SU-DHL-6 (cell line): ENCODE measurements around the gene SLC8A3.

ENCODE experiments used
- H2AFZ ChIP-seq: fragments of 200-600 bp; sonication (generic); 2 replicates; pipeline ENCODE4 v1.6.1; 2014; ENCODE audit warnings: low read depth, mild to moderate bottlenecking, moderate library complexity, mixed read lengths, antibody characterized with exemption, low read length; ENCODE audit not compliant: severe bottlenecking
- H3F3A ChIP-seq: fragments of 200-600 bp; shearing (Covaris generic); 2 replicates; pipeline ENCODE4 v1.6.0; 2016; ENCODE audit warnings: antibody characterized with exemption, mild to moderate bottlenecking; ENCODE audit not compliant: insufficient read depth
- H3K27ac ChIP-seq: fragments of 200-600 bp; sonication (generic); 2 replicates; pipeline ENCODE4 v1.5.1; 2016; ENCODE audit warnings: low read depth, mild to moderate bottlenecking, low read length, moderate library complexity, mixed read lengths
- H3K27me3 ChIP-seq: fragments of 200-600 bp; sonication (generic), shearing (Covaris generic); 2 replicates; pipeline ENCODE4 v1.6.0; 2014; ENCODE audit warnings: mild to moderate bottlenecking, low read length
- H3K36me3 ChIP-seq: fragments of 200-600 bp; sonication (generic); 2 replicates; pipeline ENCODE4 v1.6.1; 2014; ENCODE audit warnings: mild to moderate bottlenecking, low read length, mixed read lengths
- H3K4me2 ChIP-seq: fragments of 300-600, 200-600 bp; shearing (Covaris generic), sonication (generic); 2 replicates; pipeline ENCODE4 v1.6.0; 2014; ENCODE audit warnings: low read length, low read depth, mild to moderate bottlenecking; ENCODE audit not compliant: poor library complexity, severe bottlenecking
- H3K4me3 ChIP-seq: fragments of 200-600 bp; sonication (generic); 2 replicates; pipeline ENCODE4 v1.5.1; 2014; ENCODE audit warnings: antibody characterized with exemption, low read length, mild to moderate bottlenecking, mixed read lengths; ENCODE audit not compliant: insufficient read depth, poor library complexity, severe bottlenecking
- H3K79me2 ChIP-seq: fragments of 200-600 bp; sonication (generic); 2 replicates; pipeline ENCODE4 v1.6.1; 2014; ENCODE audit warnings: mild to moderate bottlenecking, low read length, moderate library complexity; ENCODE audit not compliant: insufficient read depth
- H3K9ac ChIP-seq: fragments of 200-600 bp; sonication (generic); 2 replicates; pipeline ENCODE4 v1.7.0; 2014; ENCODE audit warnings: mild to moderate bottlenecking, low read length
- H3K9me2 ChIP-seq: fragments of 200-600 bp; sonication (generic); replicated peaks from 2 replicates; pipeline ENCODE4 v1.6.1; 2014; ENCODE audit warnings: low read length; ENCODE audit not compliant: insufficient read depth
- H3K9me3 ChIP-seq: fragments of 200-600 bp; sonication (generic); 2 replicates; pipeline ENCODE4 v1.6.1; 2014; ENCODE audit warnings: low read length, mixed read lengths; ENCODE audit not compliant: insufficient read depth
- H4K20me1 ChIP-seq: fragments of 200-600 bp; sonication (generic); 2 replicates; pipeline ENCODE4 v1.6.1; 2014; ENCODE audit warnings: low read depth, mild to moderate bottlenecking, antibody characterized with exemption, low read length, moderate library complexity, mixed read lengths
- EZH2phosphoT487 ChIP-seq: fragments of 200-600 bp; sonication (generic), shearing (Covaris generic); conservative IDR thresholded peaks from 2 replicates; pipeline ENCODE4 v1.6.1; 2018; ENCODE audit warnings: mild to moderate bottlenecking, antibody characterized with exemption, low read length, moderate library complexity, mixed read lengths
- TF ChIP-seq, protein P1 (sequence below): fragments of 200-600 bp; sonication (generic); IDR thresholded peaks from one replicate; pipeline ENCODE4 v1.5.1; 2017; ENCODE audit warnings: antibody characterized with exemption, mild to moderate bottlenecking, low read length, moderate library complexity; ENCODE audit not compliant: insufficient read depth, poor library complexity, severe bottlenecking

Gene SLC8A3

DNA sequence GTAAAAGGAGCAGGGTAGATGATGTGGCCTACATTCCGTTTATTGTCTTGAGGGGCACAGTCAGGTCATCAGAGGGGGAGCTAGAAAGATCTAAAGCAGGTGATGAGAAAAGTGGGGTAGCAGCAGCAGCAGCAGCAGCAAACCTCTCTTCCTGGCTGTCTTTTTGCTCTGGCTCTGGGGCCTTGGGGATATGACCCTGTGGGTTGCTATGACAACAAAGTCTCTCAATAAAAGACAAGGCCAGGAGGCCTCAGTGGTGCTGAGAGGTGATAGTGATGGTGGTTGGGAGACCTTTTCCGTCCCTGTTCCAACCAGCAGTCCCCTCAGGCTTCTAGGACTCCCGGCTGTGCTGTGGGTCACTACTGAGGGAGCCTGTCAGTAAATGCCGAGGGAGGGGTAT is 138.6 kb downstream of the SLC8A3 start:
- H3K36me3 ChIP-seq: no peaks in the 10 kb centered on the region
- no peaks in the 10 kb centered on the region for H3K79me2 ChIP-seq
- no peak overlapping the region for H3K4me2 ChIP-seq
- TF ChIP-seq, protein P1, sequence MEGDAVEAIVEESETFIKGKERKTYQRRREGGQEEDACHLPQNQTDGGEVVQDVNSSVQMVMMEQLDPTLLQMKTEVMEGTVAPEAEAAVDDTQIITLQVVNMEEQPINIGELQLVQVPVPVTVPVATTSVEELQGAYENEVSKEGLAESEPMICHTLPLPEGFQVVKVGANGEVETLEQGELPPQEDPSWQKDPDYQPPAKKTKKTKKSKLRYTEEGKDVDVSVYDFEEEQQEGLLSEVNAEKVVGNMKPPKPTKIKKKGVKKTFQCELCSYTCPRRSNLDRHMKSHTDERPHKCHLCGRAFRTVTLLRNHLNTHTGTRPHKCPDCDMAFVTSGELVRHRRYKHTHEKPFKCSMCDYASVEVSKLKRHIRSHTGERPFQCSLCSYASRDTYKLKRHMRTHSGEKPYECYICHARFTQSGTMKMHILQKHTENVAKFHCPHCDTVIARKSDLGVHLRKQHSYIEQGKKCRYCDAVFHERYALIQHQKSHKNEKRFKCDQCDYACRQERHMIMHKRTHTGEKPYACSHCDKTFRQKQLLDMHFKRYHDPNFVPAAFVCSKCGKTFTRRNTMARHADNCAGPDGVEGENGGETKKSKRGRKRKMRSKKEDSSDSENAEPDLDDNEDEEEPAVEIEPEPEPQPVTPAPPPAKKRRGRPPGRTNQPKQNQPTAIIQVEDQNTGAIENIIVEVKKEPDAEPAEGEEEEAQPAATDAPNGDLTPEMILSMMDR: no peak
- TF ChIP-seq EZH2phosphoT487: no peak
- H3K9me3 ChIP-seq: no peaks in the 10 kb centered on the region
- H3K27me3 ChIP-seq: no peaks in the 10 kb centered on the region
- no peak overlapping the region for H3K9ac ChIP-seq
- H3K4me3 ChIP-seq: no peak overlapping the region
- no peaks in the 10 kb centered on the region for H3F3A ChIP-seq
- H3K9me2 ChIP-seq: no peaks in the 10 kb centered on the region
- no peaks in the 10 kb centered on the region for H4K20me1 ChIP-seq
- H2AFZ ChIP-seq: no peak overlapping the region
- no peak overlapping the region for H3K27ac ChIP-seq

GRCh38 chr14:70049605-70050004 is 139.1 kb downstream of the SLC8A3 start:
- H3F3A ChIP-seq: no peaks in the 10 kb centered on the region
- H3K27me3 ChIP-seq: no peaks in the 10 kb centered on the region
- no peaks in the 10 kb centered on the region for H3K9me2 ChIP-seq
- no peaks in the 10 kb centered on the region for H4K20me1 ChIP-seq
- no peak overlapping the region for H3K4me2 ChIP-seq
- no peak overlapping the region for H3K9ac ChIP-seq
- no peak overlapping the region for H3K27ac ChIP-seq
- H2AFZ ChIP-seq: no peak overlapping the region
- no peaks in the 10 kb centered on the region for H3K9me3 ChIP-seq
- no peaks in the 10 kb centered on the region for H3K79me2 ChIP-seq
- no peak overlapping the region for H3K4me3 ChIP-seq
- H3K36me3 ChIP-seq: no peaks in the 10 kb centered on the region
- no peak for TF ChIP-seq EZH2phosphoT487
- TF ChIP-seq, protein P1: no peak

DNA sequence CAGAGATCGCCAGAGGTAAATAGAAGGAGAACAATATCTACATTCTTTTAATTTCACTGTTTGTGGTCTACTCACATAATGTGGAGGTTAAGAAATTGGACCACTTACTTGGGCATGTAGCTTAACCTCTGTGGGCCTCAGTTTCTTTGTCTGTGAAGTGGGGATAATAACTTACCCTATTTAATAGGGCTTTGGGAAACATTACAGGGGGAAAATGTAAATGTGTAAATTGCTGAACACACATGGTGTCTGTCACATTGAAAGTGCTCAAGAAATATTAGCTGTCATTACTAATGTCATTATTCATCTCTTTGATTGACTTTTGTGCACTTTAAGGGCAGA is 140.5 kb downstream of the SLC8A3 start:
- H3K4me3 ChIP-seq: no peak overlapping the region
- no peak overlapping the region for H3K4me2 ChIP-seq
- H3F3A ChIP-seq: no peaks in the 10 kb centered on the region
- TF ChIP-seq EZH2phosphoT487: no peak
- TF ChIP-seq, protein P1: no peak
- no peaks in the 10 kb centered on the region for H3K27me3 ChIP-seq
- H3K79me2 ChIP-seq: no peaks in the 10 kb centered on the region
- H3K9ac ChIP-seq: no peak overlapping the region
- H3K27ac ChIP-seq: no peak overlapping the region
- H4K20me1 ChIP-seq: no peaks in the 10 kb centered on the region
- no peaks in the 10 kb centered on the region for H3K9me2 ChIP-seq
- no peaks in the 10 kb centered on the region for H3K9me3 ChIP-seq
- no peak overlapping the region for H2AFZ ChIP-seq
- no peaks in the 10 kb centered on the region for H3K36me3 ChIP-seq
